SHP77 treated with DMSO at 0.1 percent for 48 hours (cell line): ENCODE results near the gene COPG2.
A peak's percentile ranks its signal among the peaks of the same experiment; 100 is the strongest.
"Not testable (repeated sequence)": the region's sequence is repeated elsewhere in the genome, so short reads cannot be mapped to it uniquely, and the experiment has no call there.

Experiments used
- DNase-seq: peaks from one replicate; lab custom pipeline; 2025; lab: John Stamatoyannopoulos, UW

Gene COPG2

GRCh38 chr7:130668258-130669084 is at the start of gene COPG2:
Gene COPG2 (minus strand): TSS chr7:130668748. CDS start chr7:130668668, 80 bp downstream.
- peak; percentile 20 for DNase-seq

- no peak for DNase-seq
These were observed 43.9 kb upstream of the COPG2 start for GRCh38 chr7:130712416-130712815.

GRCh38 chr7:130708766-130709165 is 40.2 kb upstream of the COPG2 start:
- DNase-seq = no peak

GRCh38 chr7:130708001-130708400 is 39.5 kb upstream of the COPG2 start:
- no peak for DNase-seq

- DNase-seq = no peak
These were observed 35.3 kb upstream of the COPG2 start for GRCh38 chr7:130703851-130704250.

GRCh38 chr7:130701650-130702049 is 33.1 kb upstream of the COPG2 start:
- DNase-seq = no peak

- DNase-seq = no peak
These were observed 32.2 kb upstream of the COPG2 start for GRCh38 chr7:130700760-130701159.

- DNase-seq = no peak
These were observed 31.1 kb upstream of the COPG2 start for GRCh38 chr7:130699686-130700085.

- no peak for DNase-seq
These were observed 29.3 kb upstream of the COPG2 start for GRCh38 chr7:130697820-130698219.

- no peak for DNase-seq
These were observed 27.3 kb upstream of the COPG2 start for GRCh38 chr7:130695840-130696239.

- DNase-seq = not testable (repeated sequence)
These were observed 23.8 kb upstream of the COPG2 start for GRCh38 chr7:130692396-130692795.

- DNase-seq = no peak
These were observed 21.1 kb upstream of the COPG2 start for GRCh38 chr7:130689683-130690082.

- no peak for DNase-seq
These were observed 14.5 kb upstream of the COPG2 start for GRCh38 chr7:130683026-130683425.

- no peak for DNase-seq
These were observed 5.9 kb upstream of the COPG2 start for GRCh38 chr7:130674456-130674855.

- no peak for DNase-seq
These were observed 4.5 kb upstream of the COPG2 start for GRCh38 chr7:130673066-130673465.

GRCh38 chr7:130672146-130672545 is 3.6 kb upstream of the COPG2 start:
- no peak for DNase-seq

GRCh38 chr7:130669085-130669700 is 645 bp upstream of the COPG2 start:
- DNase-seq = no peak

- no peak for DNase-seq
These were observed 823 bp downstream of the COPG2 start for GRCh38 chr7:130667593-130668257.

- no peak for DNase-seq
These were observed 6.1 kb downstream of the COPG2 start for GRCh38 chr7:130662426-130662825.

- no peak for DNase-seq
These were observed 13.3 kb downstream of the COPG2 start for GRCh38 chr7:130655286-130655685.

GRCh38 chr7:130654850-130655249 is 13.7 kb downstream of the COPG2 start:
- DNase-seq = no peak

GRCh38 chr7:130650611-130651120 is 17.9 kb downstream of the COPG2 start:
- DNase-seq = no peak
